HG03575 (cell line): ENCODE data around the gene SLIT1.
"Not testable (repeated sequence)": the region's sequence is repeated elsewhere in the genome, so short reads cannot be mapped to it uniquely, and the experiment has no call there.

ENCODE experiments used
- ATAC-seq: cut with Tn5 transposase; IDR thresholded peaks from one replicate; pipeline ENCODE4 v1.9.1; 2021; ENCODE audit not compliant: unreplicated experiment, insufficient number of reproducible peaks, low FRiP score; ENCODE audit errors: extremely low read depth

The SLIT1 gene

GRCh38 chr10:97099089-97099488 is 86.7 kb downstream of the SLIT1 start:
- no peak for ATAC-seq

GRCh38 chr10:97097084-97097433 is 88.7 kb downstream of the SLIT1 start:
- ATAC-seq: no peak

- no peak for ATAC-seq
Observed at GRCh38 chr10:97096261-97097083, 89.3 kb downstream of the SLIT1 start.

GRCh38 chr10:97095701-97096260 is 90.0 kb downstream of the SLIT1 start:
- ATAC-seq: no peak

- no peak for ATAC-seq
Observed at GRCh38 chr10:97090644-97091043, 95.1 kb downstream of the SLIT1 start.

- ATAC-seq: no peak
Observed at GRCh38 chr10:97090035-97090434, 95.7 kb downstream of the SLIT1 start.

- no peak for ATAC-seq
Observed at GRCh38 chr10:97089209-97089870, 96.4 kb downstream of the SLIT1 start.

- ATAC-seq: no peak
Observed at GRCh38 chr10:97087296-97087695, 98.5 kb downstream of the SLIT1 start.

- no peak for ATAC-seq
Observed at GRCh38 chr10:97086530-97086929, 99.2 kb downstream of the SLIT1 start.

GRCh38 chr10:97083228-97083829 is 102.4 kb downstream of the SLIT1 start:
- ATAC-seq: no peak

GRCh38 chr10:97082575-97082974 is 103.2 kb downstream of the SLIT1 start:
- not testable (repeated sequence) for ATAC-seq

- ATAC-seq: no peak
Observed at GRCh38 chr10:97081621-97082235, 104.0 kb downstream of the SLIT1 start.

- ATAC-seq: no peak
Observed at GRCh38 chr10:97080051-97080776, 105.5 kb downstream of the SLIT1 start.

- ATAC-seq: no peak
Observed at GRCh38 chr10:97079448-97079847, 106.3 kb downstream of the SLIT1 start.

- ATAC-seq: no peak
Observed at GRCh38 chr10:97078938-97079445, 106.8 kb downstream of the SLIT1 start.

GRCh38 chr10:97078261-97078937 is 107.4 kb downstream of the SLIT1 start:
- no peak for ATAC-seq

GRCh38 chr10:97076781-97077180 is 109.0 kb downstream of the SLIT1 start:
- ATAC-seq: no peak

- ATAC-seq: no peak
Observed at GRCh38 chr10:97075961-97076525, 109.7 kb downstream of the SLIT1 start.
